GM12875 (cell line): ENCODE measurements around the gene PMP22.

Experiments used
- H3K4me3 ChIP-seq: one replicate; pipeline ENCODE4 v1.5.1; 2011; ENCODE audit warnings: low read depth, low read length, control low read depth
- CTCF ChIP-seq: IDR thresholded peaks from 2 replicates; pipeline ENCODE4 v1.5.1; 2011; ENCODE audit warnings: low read depth, mild to moderate bottlenecking, control low read depth, inconsistent platforms, low read length, moderate library complexity, borderline replicate concordance; ENCODE audit not compliant: insufficient read depth

PMP22 gene

DNA sequence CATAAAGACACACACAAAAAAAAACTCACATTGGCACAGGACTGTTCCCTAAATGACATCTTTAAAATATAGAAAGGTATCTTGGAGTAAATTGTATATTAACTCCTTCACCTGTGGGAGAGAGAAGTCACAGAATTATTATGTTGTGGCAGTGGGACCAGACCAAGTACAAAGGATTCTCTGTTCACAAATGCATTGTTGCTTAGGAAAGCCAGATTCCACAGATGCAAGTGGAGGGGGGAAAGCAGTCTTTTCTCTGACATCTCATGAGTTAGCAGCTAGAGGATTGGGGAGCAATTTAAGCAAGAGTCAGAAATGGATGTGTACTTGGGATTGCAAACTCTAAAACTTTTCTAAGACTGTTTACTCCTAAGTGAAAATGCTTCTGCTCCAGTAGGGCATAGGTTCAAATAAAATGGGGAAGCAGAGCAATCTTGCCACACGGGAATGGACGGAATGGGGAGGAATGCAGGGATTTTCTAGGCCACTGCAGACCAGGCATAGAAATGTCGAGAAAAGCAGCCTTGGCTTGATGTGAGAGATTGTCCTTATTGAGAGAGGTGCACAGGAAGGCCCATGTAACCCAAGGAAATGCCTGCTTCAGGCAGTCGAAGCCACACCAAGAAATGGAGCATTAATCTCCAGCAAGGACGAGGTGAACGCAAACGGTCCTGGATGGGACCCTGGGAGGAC, 4.1 kb upstream of the PMP22 start:
- TF ChIP-seq CTCF, result no peak
- no peak overlapping the region for H3K4me3 ChIP-seq

DNA sequence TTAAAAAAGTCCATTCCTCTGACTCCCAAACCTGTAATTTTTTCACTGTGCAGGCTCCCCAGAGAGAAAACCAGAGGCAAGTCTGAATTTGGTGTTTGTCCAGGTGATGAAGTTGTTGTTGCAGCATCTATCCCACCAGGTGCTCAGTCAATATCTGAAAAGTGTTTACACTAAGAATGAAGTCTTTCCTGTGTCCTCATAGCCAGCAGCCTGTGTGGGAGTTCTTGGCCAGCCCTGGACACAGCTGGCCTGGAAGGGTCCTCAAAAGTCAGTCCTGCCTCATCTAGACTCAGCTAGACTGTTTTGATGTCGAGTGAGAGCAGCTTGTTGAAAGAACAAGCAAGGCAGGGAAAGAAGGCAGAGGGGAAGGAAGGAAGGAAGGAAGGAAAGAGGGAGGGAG, 3.3 kb upstream of the PMP22 start:
- no peak overlapping the region for H3K4me3 ChIP-seq
- TF ChIP-seq CTCF, result no peak

GRCh38 chr17:15267996-15268395, 2.9 kb upstream of the PMP22 start:
- H3K4me3 ChIP-seq, result no peak overlapping the region
- TF ChIP-seq CTCF, result no peak

DNA sequence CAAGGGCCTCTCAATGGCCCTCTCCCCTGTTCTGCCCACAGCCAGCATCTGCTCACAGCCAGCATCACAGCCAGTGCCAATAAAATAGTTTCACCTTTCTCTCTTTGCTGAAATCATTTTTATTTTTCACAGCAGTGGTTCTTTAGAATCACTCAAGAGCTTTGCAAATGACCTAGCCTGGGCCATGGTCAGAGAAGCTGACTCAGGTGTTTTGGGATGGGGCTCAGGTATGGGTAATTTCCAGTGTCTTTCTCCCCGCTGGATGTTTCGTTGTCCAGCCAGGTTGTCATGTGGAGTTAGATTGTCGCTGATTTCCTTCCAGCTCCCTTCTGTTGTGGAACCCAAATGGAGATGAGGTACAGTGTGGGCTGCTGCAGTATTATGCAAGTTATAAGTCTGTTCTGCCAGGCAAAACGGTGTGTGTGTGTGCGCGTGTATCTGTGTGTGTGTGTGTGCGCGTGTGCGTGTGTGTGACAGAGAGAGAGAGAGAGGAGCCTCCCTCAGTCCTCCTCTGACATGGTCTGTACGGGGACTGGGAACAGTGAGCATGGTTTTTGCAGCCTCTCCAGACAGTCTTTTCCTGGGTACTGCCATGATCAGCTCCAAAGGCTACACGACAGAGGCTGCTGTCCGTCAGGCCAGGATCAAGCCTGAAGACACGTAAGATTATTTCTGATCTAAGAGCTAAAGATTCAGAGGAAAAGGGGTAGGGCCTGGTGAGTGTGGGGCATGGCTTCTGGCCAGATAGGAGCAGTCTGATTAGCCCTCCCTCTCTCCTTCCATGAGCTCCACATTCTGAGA, 1.4 kb upstream of the PMP22 start:
- no peak overlapping the region for H3K4me3 ChIP-seq
- no peak for TF ChIP-seq CTCF

DNA sequence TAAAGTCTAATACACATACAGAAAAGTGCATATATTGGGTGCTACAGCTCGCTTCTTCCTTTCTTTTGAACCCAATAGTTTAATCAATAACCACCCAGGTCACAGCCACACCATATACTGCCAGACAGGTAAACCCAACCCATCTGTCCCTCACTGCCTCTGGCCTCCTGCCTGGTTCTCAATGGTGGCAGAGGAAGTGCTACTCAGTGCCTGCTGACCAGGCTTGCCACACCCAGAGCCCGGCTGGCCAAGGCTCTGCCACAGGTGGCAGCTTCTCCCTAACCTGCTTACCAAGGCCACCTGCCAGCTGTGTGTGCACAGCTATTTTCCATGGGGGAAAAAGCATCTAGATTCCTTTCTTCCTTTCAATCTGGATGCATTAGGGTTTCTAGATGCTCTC, 584 bp downstream of the PMP22 start:
- no peak for TF ChIP-seq CTCF

GRCh38 chr17:15263680-15264079, 1.4 kb downstream of the PMP22 start:
- no peak overlapping the region for H3K4me3 ChIP-seq
- no peak for TF ChIP-seq CTCF

More for the DNA sequence above, 584 bp downstream of the PMP22 start:
- H3K4me3 ChIP-seq, result no peak overlapping the region

DNA sequence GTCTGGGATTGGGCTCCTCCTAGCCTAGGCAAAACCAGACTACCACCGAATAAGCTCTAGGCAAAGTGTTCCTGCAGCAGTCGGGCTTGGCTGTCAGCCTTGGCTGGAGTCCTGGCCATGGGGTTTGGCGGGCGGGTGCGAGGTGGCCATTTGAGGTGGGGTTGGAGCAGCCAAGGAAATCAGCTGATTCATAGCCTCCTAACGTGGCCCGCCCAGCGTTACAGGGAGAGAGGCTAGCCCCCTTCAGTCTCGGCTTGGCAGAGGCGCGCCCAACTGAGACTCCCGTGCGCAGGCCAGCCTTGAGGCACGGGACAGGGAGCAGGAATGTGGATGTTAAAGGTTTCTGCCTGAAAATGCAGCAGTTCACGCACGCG, 1.9 kb downstream of the PMP22 start:
- no peak overlapping the region for H3K4me3 ChIP-seq
- TF ChIP-seq CTCF, result no peak
